Measurements from ENCODE around the gene C17orf75.

GRCh38 chr17:32285746-32286517 lies 56.0 kb downstream of the C17orf75 start:
- TF ChIP-seq REST (IDR thresholded peaks at IDR 0.05; ENCODE audit: unreplicated experiment), result no peak
- no peak for TF ChIP-seq CREB1 (CRISPR knock-in tag; IDR thresholded peaks at IDR 0.05; ENCODE audit: low read depth)
- no peak for TF ChIP-seq CTCF (conservative IDR thresholded peaks at IDR 0.05; ENCODE audit: low read depth in 2 of 2)
- TF ChIP-seq POLR2AphosphoS5 (IDR thresholded peaks at IDR 0.05; ENCODE audit: low read depth), result no peak
- TF ChIP-seq JUNB (IDR thresholded peaks at IDR 0.05; ENCODE audit: unreplicated experiment), result no peak
- TF ChIP-seq EZH2phosphoT487 (IDR thresholded peaks at IDR 0.05; ENCODE audit: unreplicated experiment), result no peak
- no peak for TF ChIP-seq ETS1 (IDR thresholded peaks at IDR 0.05)
- TF ChIP-seq EZH2 (IDR thresholded peaks at IDR 0.05; ENCODE audit: low read depth, unreplicated experiment), result no peak
- TF ChIP-seq ZNF462 (CRISPR knock-in tag; IDR thresholded peaks at IDR 0.05), result no peak
- no peak for TF ChIP-seq ZNF114 (CRISPR knock-in tag; IDR thresholded peaks at IDR 0.05)
- TF ChIP-seq NANOG (IDR thresholded peaks at IDR 0.05; ENCODE audit: borderline replicate concordance), result no peak
- TF ChIP-seq STAT1 (IDR thresholded peaks at IDR 0.05; ENCODE audit: unreplicated experiment), result no peak
- no peak for TF ChIP-seq ZNF331 (CRISPR knock-in tag; IDR thresholded peaks at IDR 0.05; ENCODE audit: low read depth)
